Lower leg skin (tissue), 3 donors: ENCODE results near the gene CLTB.

Experiments
- CTCF ChIP-seq, 3 donors: fragments of 450-650 bp; IDR thresholded peaks; one replicate each; pipeline ENCODE4 v1.5.1; 2016; ENCODE audit warnings: antibody characterized with exemption in 3 of 3, mild to moderate bottlenecking in 3 of 3, moderate library complexity in 2 of 3
- POLR2A ChIP-seq, 2 donors: fragments of 450-650 bp; IDR thresholded peaks; one replicate each; pipeline ENCODE4 v1.6.1; 2016 to 2017; ENCODE audit warnings: antibody characterized with exemption in 2 of 2, mild to moderate bottlenecking in 1 of 2, moderate library complexity in 1 of 2

GRCh38 chr5:176394096-176394495 lies 22.2 kb downstream of the CLTB start:
- TF ChIP-seq POLR2A (IDR thresholded peaks at IDR 0.05) = no peak
- TF ChIP-seq CTCF (IDR thresholded peaks at IDR 0.05) = no peak
